DND-41 (cell line): ENCODE data around the gene GALNT18.

Experiments
- ATAC-seq: fragments of 200-7000 bp; cut with Tn5 transposase; 3 replicates; pipeline ENCODE4 v1.9.1; 2021; ENCODE audit warnings: low read depth; ENCODE audit not compliant: insufficient read depth
- DNase-seq: peaks from one replicate; pipeline ENCODE4 v3.0.0-alpha.2; 2020
- H2AFZ ChIP-seq: 2 replicates; pipeline ENCODE4 v1.6.0; 2012; ENCODE audit warnings: low read depth, low read length
- H3K27ac ChIP-seq: 2 replicates; pipeline ENCODE4 v1.5.1; 2012; ENCODE audit warnings: low read length, inconsistent platforms
- H3K27me3 ChIP-seq: fragments of 200-600 bp; sonication (generic); 2 replicates; pipeline ENCODE4 v1.6.0; 2012; ENCODE audit warnings: low read length, mild to moderate bottlenecking, inconsistent platforms; ENCODE audit not compliant: insufficient read depth, poor library complexity
- H3K36me3 ChIP-seq: 2 replicates; pipeline ENCODE4 v1.5.1; 2012; ENCODE audit warnings: low read length, inconsistent platforms; ENCODE audit not compliant: insufficient read depth
- H3K4me1 ChIP-seq: 2 replicates; pipeline ENCODE4 v1.5.1; 2012; ENCODE audit warnings: mild to moderate bottlenecking, low read length; ENCODE audit not compliant: insufficient read depth
- H3K4me2 ChIP-seq: 2 replicates; pipeline ENCODE4 v1.6.0; 2012; ENCODE audit warnings: mild to moderate bottlenecking, moderate library complexity, low read length, inconsistent platforms; ENCODE audit not compliant: insufficient read depth
- H3K4me3 ChIP-seq, 2 experiments: fragments of 200-600 bp in 1 of 2; shearing (Covaris generic) in 1 of 2; 2 replicates each; pipeline ENCODE4 v1.5.1; 2012 to 2016; ENCODE audit warnings: inconsistent platforms in 2 of 2, low read length in 2 of 2, mild to moderate bottlenecking in 2 of 2, low read depth in 1 of 2, moderate library complexity in 1 of 2
- H3K79me2 ChIP-seq: 2 replicates; pipeline ENCODE4 v1.6.0; 2012; ENCODE audit warnings: low read length, inconsistent platforms; ENCODE audit not compliant: insufficient read depth
- H3K9ac ChIP-seq: 2 replicates; pipeline ENCODE4 v1.6.0; 2012; ENCODE audit warnings: low read depth, mild to moderate bottlenecking, inconsistent platforms, low read length, moderate library complexity
- H3K9me3 ChIP-seq: 2 replicates; pipeline ENCODE4 v1.5.1; 2012; ENCODE audit warnings: low read length, moderate library complexity, mild to moderate bottlenecking, inconsistent platforms; ENCODE audit not compliant: insufficient read depth, severe bottlenecking
- H4K20me1 ChIP-seq: 2 replicates; pipeline ENCODE4 v1.6.0; 2012; ENCODE audit warnings: low read length; ENCODE audit not compliant: insufficient read depth
- EZH2 ChIP-seq: IDR thresholded peaks from 3 replicates; pipeline ENCODE4 v1.6.1; 2012; ENCODE audit warnings: borderline replicate concordance, low read depth, mild to moderate bottlenecking, moderate library complexity, low read length, inconsistent platforms; ENCODE audit not compliant: severe bottlenecking
- TF ChIP-seq, protein P1 (sequence below): IDR thresholded peaks from 2 replicates; pipeline ENCODE4 v1.5.1; 2012; ENCODE audit warnings: borderline replicate concordance, low read length, moderate library complexity, mild to moderate bottlenecking; ENCODE audit not compliant: poor library complexity, severe bottlenecking; ENCODE audit errors: extremely low read depth

The GALNT18 gene

DNA sequence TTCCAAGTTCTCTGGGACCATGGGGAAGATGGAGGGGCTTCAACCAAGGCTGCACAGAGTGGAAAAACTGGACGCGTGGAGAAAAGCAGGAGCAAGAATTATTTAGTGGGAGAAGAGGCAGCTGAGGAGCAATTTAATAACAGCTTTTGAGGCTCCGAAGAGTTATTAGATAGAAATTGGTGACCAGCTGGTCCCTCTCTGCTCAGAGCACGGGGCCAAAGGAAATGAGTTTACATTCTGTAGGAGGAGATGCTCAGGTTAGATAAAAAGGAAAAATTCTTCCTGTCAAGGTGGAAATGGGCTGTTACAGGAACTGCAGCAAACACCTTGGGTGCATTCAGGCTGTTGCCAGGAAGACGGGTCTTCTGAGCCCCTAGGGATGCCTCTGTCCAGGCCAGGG lies 47.0 kb upstream of the GALNT18 start:
- no peak overlapping the region for H2AFZ ChIP-seq
- no peak overlapping the region for H3K9ac ChIP-seq
- TF ChIP-seq EZH2 = no peak
- TF ChIP-seq, protein P1, sequence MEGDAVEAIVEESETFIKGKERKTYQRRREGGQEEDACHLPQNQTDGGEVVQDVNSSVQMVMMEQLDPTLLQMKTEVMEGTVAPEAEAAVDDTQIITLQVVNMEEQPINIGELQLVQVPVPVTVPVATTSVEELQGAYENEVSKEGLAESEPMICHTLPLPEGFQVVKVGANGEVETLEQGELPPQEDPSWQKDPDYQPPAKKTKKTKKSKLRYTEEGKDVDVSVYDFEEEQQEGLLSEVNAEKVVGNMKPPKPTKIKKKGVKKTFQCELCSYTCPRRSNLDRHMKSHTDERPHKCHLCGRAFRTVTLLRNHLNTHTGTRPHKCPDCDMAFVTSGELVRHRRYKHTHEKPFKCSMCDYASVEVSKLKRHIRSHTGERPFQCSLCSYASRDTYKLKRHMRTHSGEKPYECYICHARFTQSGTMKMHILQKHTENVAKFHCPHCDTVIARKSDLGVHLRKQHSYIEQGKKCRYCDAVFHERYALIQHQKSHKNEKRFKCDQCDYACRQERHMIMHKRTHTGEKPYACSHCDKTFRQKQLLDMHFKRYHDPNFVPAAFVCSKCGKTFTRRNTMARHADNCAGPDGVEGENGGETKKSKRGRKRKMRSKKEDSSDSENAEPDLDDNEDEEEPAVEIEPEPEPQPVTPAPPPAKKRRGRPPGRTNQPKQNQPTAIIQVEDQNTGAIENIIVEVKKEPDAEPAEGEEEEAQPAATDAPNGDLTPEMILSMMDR = no peak
- no peaks in the 10 kb centered on the region for H3K4me1 ChIP-seq
- H3K36me3 ChIP-seq = no peaks in the 10 kb centered on the region
- H4K20me1 ChIP-seq = no peaks in the 10 kb centered on the region
- no peak overlapping the region for H3K4me2 ChIP-seq
- no peak for DNase-seq
- H3K4me3 ChIP-seq = no peak overlapping the region
- peaks cover 35% of the 10 kb centered on the region for H3K27me3 ChIP-seq
- ATAC-seq = no peak
- H3K27ac ChIP-seq = no peak overlapping the region
- H3K79me2 ChIP-seq = no peaks in the 10 kb centered on the region
- no peaks in the 10 kb centered on the region for H3K9me3 ChIP-seq

DNA sequence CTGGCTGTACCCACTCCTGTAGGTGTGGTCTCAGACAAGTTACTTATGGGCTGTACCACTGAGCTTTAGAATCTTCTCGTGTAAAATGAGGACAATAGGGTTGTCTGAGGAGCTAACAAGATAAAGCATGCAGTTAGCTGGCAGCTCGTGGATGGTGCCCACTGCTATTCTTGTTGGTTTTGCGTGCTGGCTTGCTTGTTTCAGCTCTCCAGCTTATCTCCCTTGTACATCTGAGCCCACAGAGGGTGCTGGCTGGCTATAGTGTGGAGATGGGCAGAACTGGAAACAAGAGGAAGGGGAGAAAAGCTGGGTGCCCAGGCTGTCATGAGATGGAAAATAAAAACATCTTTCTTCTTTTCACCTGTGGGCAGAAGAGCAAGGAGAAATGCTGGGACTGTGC lies 46.5 kb upstream of the GALNT18 start:
- Histone ChIP-seq H4K20me1 (no peaks in the 10 kb centered on the region), H2AFZ (no peak overlapping the region), H3K4me2 (no peak overlapping the region), H3K36me3 (no peaks in the 10 kb centered on the region), H3K79me2 (no peaks in the 10 kb centered on the region), H3K9ac (no peak overlapping the region), H3K4me1 (no peaks in the 10 kb centered on the region), H3K9me3 (no peaks in the 10 kb centered on the region), H3K27me3 (peaks cover 34% of the 10 kb centered on the region), H3K27ac (no peak overlapping the region), H3K4me3 (no peak overlapping the region)
- TF ChIP-seq, protein P1 = no peak
- no peak for TF ChIP-seq EZH2
- DNase-seq = no peak
- no peak for ATAC-seq

DNA sequence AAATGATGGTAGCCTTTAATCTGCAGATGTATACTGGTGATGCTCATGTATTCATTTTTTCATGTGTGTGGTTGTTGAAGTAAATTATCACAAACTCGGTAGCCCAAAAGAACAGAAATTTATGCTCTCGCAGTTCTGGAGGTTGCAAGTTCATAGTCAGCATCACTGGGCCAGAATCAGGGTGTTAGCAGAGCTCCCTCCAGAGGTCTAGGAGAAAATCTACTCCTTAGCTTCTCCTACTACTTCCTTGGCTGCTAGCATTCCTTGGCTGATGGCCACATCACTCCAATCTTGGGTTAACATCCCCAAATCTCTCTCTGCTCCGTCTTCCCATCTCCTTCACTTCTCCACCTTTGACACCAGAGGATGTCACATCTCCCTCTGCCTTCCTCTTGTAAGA lies 45.3 kb upstream of the GALNT18 start:
- no peak for DNase-seq
- Histone ChIP-seq H2AFZ (no peak overlapping the region), H3K9me3 (no peaks in the 10 kb centered on the region), H3K9ac (no peak overlapping the region), H3K27ac (no peak overlapping the region), H4K20me1 (no peaks in the 10 kb centered on the region), H3K36me3 (no peaks in the 10 kb centered on the region), H3K79me2 (no peaks in the 10 kb centered on the region), H3K4me1 (no peaks in the 10 kb centered on the region), H3K4me2 (no peak overlapping the region), H3K27me3 (peaks cover 37% of the 10 kb centered on the region), H3K4me3 (no peak overlapping the region)
- no peak for ATAC-seq
- TF ChIP-seq, protein P1 = no peak
- TF ChIP-seq EZH2 = no peak

DNA sequence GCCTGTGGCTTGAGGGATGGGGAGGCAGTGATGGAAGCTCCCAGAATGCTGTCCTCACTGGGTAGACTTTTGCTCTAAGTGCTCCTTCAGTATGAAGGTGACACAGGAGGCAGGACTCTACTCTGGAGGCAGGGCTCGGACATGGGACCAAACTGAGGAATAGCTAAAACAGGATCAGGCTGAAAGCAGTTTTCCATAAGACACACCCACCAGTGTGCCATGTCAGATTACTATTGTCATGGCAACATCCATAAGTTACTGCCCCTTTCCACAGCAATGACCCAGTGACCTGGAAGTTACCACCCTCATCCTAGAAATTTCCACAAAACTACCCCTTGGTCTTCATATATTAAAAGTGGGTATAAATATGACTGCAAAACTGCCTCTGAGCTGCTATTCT lies 43.6 kb upstream of the GALNT18 start:
- no peaks in the 10 kb centered on the region for H3K79me2 ChIP-seq
- no peaks in the 10 kb centered on the region for H4K20me1 ChIP-seq
- H3K4me2 ChIP-seq = no peak overlapping the region
- H3K9ac ChIP-seq = no peak overlapping the region
- TF ChIP-seq EZH2 = no peak
- TF ChIP-seq, protein P1 = no peak
- no peak overlapping the region for H2AFZ ChIP-seq
- DNase-seq (no peak), ATAC-seq (no peak)
- H3K27me3 ChIP-seq = peaks cover 37% of the 10 kb centered on the region
- no peak overlapping the region for H3K27ac ChIP-seq
- H3K4me3 ChIP-seq = no peak overlapping the region
- no peaks in the 10 kb centered on the region for H3K9me3 ChIP-seq
- no peaks in the 10 kb centered on the region for H3K4me1 ChIP-seq
- no peaks in the 10 kb centered on the region for H3K36me3 ChIP-seq
